Middle frontal gyrus (tissue), 1 donor: ENCODE measurements around the gene ARMS2.

Experiments used
- DNase-seq: peaks from one replicate; pipeline ENCODE4 v3.0.0-alpha.2; 2015; ENCODE audit warnings: low spot score; ENCODE audit errors: extremely low spot score

ARMS2 gene

GRCh38 chr10:122492999-122493481, 38.6 kb downstream of the ARMS2 start:
- DNase-seq: no peak

- DNase-seq: no peak
Measured at GRCh38 chr10:122493761-122494160, 39.3 kb downstream of the ARMS2 start.

- DNase-seq: no peak
Measured at GRCh38 chr10:122494173-122494820, 39.8 kb downstream of the ARMS2 start.

- DNase-seq: no peak
Measured at GRCh38 chr10:122494833-122495232, 40.4 kb downstream of the ARMS2 start.

GRCh38 chr10:122495406-122496340, 41.2 kb downstream of the ARMS2 start:
- no peak for DNase-seq

- no peak for DNase-seq
Measured at GRCh38 chr10:122497241-122497640, 42.8 kb downstream of the ARMS2 start.

- no peak for DNase-seq
Measured at GRCh38 chr10:122498521-122498920, 44.1 kb downstream of the ARMS2 start.

GRCh38 chr10:122499012-122499411, 44.6 kb downstream of the ARMS2 start:
- DNase-seq: no peak

GRCh38 chr10:122499491-122499941, 45.1 kb downstream of the ARMS2 start:
- DNase-seq: no peak

- no peak for DNase-seq
Measured at GRCh38 chr10:122500194-122500593, 45.7 kb downstream of the ARMS2 start.

GRCh38 chr10:122500726-122501125, 46.3 kb downstream of the ARMS2 start:
- no peak for DNase-seq

- DNase-seq: no peak
Measured at GRCh38 chr10:122503012-122503411, 48.6 kb downstream of the ARMS2 start.

- DNase-seq: no peak
Measured at GRCh38 chr10:122503886-122504609, 49.6 kb downstream of the ARMS2 start.

GRCh38 chr10:122504610-122504950, 50.1 kb downstream of the ARMS2 start:
- peak; percentile 86 for DNase-seq

GRCh38 chr10:122505011-122505410, 50.6 kb downstream of the ARMS2 start:
- DNase-seq: no peak

GRCh38 chr10:122505885-122506645, 51.6 kb downstream of the ARMS2 start:
- DNase-seq: no peak
